ENCODE results near the gene ZFC3H1. TPM values are rescaled to one million over a fixed set of nuclear protein-coding genes. Genes with fewer than 3 reads are reported as not detected.

Gene ZFC3H1
- total and polyA plus RNA-seq, 2 of the 4 experiments (the other 2 are of a cell fraction): 16.8 to 23.3 TPM

GRCh38 chr12:71693126-71693525 lies 29.5 kb upstream of the ZFC3H1 start:
- H2AK9ac ChIP-seq (replicated peaks; ENCODE audit: low read depth, low read length, poor library complexity): no peak overlapping the region
- no peak overlapping the region for H2BK20ac ChIP-seq (ENCODE audit: low read depth, low read length)
- H3K9me3 ChIP-seq (ENCODE audit: control insufficient read depth, insufficient read depth, low read length): no peaks in the 10 kb centered on the region
- no peak overlapping the region for H2BK120ac ChIP-seq (ENCODE audit: low read depth, low read length)
- H2BK15ac ChIP-seq (ENCODE audit: low read depth, low read length): no peak overlapping the region
- no peaks in the 10 kb centered on the region for H3K9me1 ChIP-seq (ENCODE audit: insufficient read depth, low read length)
- no peaks in the 10 kb centered on the region for H3K4me1 ChIP-seq (ENCODE audit: control insufficient read depth, insufficient read depth, low read length)
- H3K23ac ChIP-seq (ENCODE audit: low read depth, low read length): no peak overlapping the region
- ChIA-PET CTCF (no interaction called here), POLR2A (ENCODE audit: unreplicated experiment) (no interaction called here)
- H2AFZ ChIP-seq (replicated peaks; ENCODE audit: low read length, poor library complexity): no peak overlapping the region
- H2AK5ac ChIP-seq (ENCODE audit: low read depth, low read length): no peak overlapping the region
- no TSS peak for BruUV-seq (replicated peaks)
- H3K9ac ChIP-seq (ENCODE audit: low read depth, low read length): no peak overlapping the region
- no peak overlapping the region for H3K4me2 ChIP-seq (ENCODE audit: low read depth, low read length)
- no peak overlapping the region for H2BK5ac ChIP-seq (ENCODE audit: low read depth, low read length, poor library complexity, severe bottlenecking)
- no peak overlapping the region for H3K4ac ChIP-seq (ENCODE audit: low read depth, low read length)
- H3K14ac ChIP-seq (replicated peaks; ENCODE audit: low read depth, low read length): no peak overlapping the region
- ATAC-seq (ENCODE audit: low read depth): no peak
- WGBS, 2 experiments (ENCODE audit: extremely low coverage in 2 of 2, insufficient read length in 1 of 2): 100% methylated on average over 1 of the region's 7 CpGs; no CpG with 5 or more reads in 1 of the 2 experiments
- H4K91ac ChIP-seq (ENCODE audit: insufficient read depth, low read depth, low read length): no peak overlapping the region
- H3K27me3 ChIP-seq (ENCODE audit: control insufficient read depth, insufficient read depth, low read length): no peaks in the 10 kb centered on the region
- H4K20me1 ChIP-seq (ENCODE audit: insufficient read depth, low read length): no peaks in the 10 kb centered on the region
- peaks cover 2% of the 10 kb centered on the region; the same call in 1 of the 2 replicates for H3K36me3 ChIP-seq (ENCODE audit: control insufficient read depth, insufficient read depth, low read length)
- no peak overlapping the region for H3K18ac ChIP-seq (ENCODE audit: low read depth, low read length)
- no peak overlapping the region for H3K56ac ChIP-seq (ENCODE audit: extremely low read depth, insufficient read depth, low read length)
- H3K27ac ChIP-seq (ENCODE audit: insufficient read depth, low read length): no peak overlapping the region
- dilution Hi-C loops (cut with HindIII; ENCODE audit: low sequenced_read_pairs, unreplicated experiment) (no loop called here), intact Hi-C loops (cut with micrococcal nuclease) (no loop called here), in situ Hi-C loops (cut with MboI; ENCODE audit: low sequenced_read_pairs) (no loop called here)
- H3K79me1 ChIP-seq (ENCODE audit: low read depth in 1 of 2, low read length in 2 of 2): peaks cover 4 to 10% of the 10 kb centered on the region in 2 experiments; a peak in 3 of 4 replicates
- no peak overlapping the region for H3K4me3 ChIP-seq (ENCODE audit: insufficient read depth, low read depth, low read length)
- no peak for DNase-seq
- H4K8ac ChIP-seq (ENCODE audit: low read depth in 2 of 2, low read length in 2 of 2): no peak overlapping the region
- TF ChIP-seq MAZ (IDR thresholded peaks at IDR 0.05; ENCODE audit: borderline replicate concordance, low read depth, low read length): no peak
- no peak overlapping the region for H4K5ac ChIP-seq (ENCODE audit: low read depth, low read length)

All from IMR-90 (cell line).